ENCODE data around the gene DDAH2.

The DDAH2 gene

GRCh38 chr6:31702405-31702818 is 26.7 kb downstream of the DDAH2 start:
- DNase-seq (ENCODE audit: extremely low read depth, low read depth), result no peak
- TF ChIP-seq, protein P1, sequence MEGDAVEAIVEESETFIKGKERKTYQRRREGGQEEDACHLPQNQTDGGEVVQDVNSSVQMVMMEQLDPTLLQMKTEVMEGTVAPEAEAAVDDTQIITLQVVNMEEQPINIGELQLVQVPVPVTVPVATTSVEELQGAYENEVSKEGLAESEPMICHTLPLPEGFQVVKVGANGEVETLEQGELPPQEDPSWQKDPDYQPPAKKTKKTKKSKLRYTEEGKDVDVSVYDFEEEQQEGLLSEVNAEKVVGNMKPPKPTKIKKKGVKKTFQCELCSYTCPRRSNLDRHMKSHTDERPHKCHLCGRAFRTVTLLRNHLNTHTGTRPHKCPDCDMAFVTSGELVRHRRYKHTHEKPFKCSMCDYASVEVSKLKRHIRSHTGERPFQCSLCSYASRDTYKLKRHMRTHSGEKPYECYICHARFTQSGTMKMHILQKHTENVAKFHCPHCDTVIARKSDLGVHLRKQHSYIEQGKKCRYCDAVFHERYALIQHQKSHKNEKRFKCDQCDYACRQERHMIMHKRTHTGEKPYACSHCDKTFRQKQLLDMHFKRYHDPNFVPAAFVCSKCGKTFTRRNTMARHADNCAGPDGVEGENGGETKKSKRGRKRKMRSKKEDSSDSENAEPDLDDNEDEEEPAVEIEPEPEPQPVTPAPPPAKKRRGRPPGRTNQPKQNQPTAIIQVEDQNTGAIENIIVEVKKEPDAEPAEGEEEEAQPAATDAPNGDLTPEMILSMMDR (IDR thresholded peaks at IDR 0.05; ENCODE audit: low read depth, low read length), result no peak

- TF ChIP-seq, protein P1 (IDR thresholded peaks at IDR 0.05; ENCODE audit: low read depth, low read length), result no peak
- DNase-seq (ENCODE audit: extremely low read depth, low read depth), result no peak
Measured at GRCh38 chr6:31701666-31702404, 27.3 kb downstream of the DDAH2 start.

- DNase-seq (ENCODE audit: extremely low read depth, low read depth), result no peak
- TF ChIP-seq, protein P1 (IDR thresholded peaks at IDR 0.05; ENCODE audit: low read depth, low read length), result no peak
Measured at GRCh38 chr6:31700740-31701401, 28.2 kb downstream of the DDAH2 start.

DNA sequence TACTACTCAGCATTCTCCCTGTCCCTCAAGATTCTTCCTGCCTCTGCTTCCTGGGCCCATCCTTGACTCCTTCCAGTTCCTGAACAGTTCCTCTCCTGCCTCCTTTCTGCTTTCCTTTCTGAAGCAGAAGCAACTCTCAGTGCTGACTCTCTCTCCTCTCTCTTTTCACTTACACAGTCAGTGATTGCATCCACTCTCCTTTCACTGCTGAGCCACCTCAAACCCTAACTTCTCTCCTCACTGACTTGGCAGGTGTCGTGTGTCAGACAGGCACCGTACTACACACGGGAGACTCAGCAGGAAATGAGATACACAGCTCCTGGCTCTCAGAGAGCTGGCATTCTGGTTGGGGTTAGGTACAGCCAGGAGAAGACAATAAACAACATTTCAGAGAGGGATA is 31.5 kb downstream of the DDAH2 start:
- TF ChIP-seq, protein P1 (IDR thresholded peaks at IDR 0.05; ENCODE audit: low read depth, low read length), result no peak
- DNase-seq (ENCODE audit: extremely low read depth, low read depth), result no peak

- no peak for DNase-seq (ENCODE audit: extremely low read depth, low read depth)
- TF ChIP-seq, protein P1 (IDR thresholded peaks at IDR 0.05; ENCODE audit: low read depth, low read length), result no peak
Measured at GRCh38 chr6:31693535-31693934, 35.6 kb downstream of the DDAH2 start.

DNA sequence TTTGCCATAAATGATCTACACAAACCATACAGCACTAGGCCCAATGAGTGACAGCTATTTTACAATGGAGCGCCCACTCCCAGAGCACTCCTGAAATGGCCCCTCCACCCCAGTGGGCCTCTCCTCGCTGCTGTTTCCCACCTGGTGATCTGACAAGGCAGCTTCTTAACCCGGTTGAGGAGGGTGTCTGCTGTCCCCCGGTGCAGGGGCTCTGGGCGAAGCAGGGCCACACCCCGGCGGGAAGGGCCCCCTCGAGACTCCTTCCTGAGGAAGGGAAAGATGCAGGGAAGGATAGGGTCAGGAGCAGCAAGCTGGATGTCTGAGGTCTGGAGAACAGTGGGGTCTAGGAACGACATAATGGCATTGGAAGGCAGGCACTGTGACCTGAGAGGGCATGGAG is 36.2 kb downstream of the DDAH2 start:
- no peak for DNase-seq (ENCODE audit: extremely low read depth, low read depth)
- TF ChIP-seq, protein P1 (IDR thresholded peaks at IDR 0.05; ENCODE audit: low read depth, low read length), result no peak

GRCh38 chr6:31692353-31692752 is 36.7 kb downstream of the DDAH2 start:
- DNase-seq (ENCODE audit: extremely low read depth, low read depth), result no peak
- TF ChIP-seq, protein P1 (IDR thresholded peaks at IDR 0.05; ENCODE audit: low read depth, low read length), result no peak

All from AG09319 (cell line).